Measurements from ENCODE around the gene APOOL.

APOOL gene

DNA sequence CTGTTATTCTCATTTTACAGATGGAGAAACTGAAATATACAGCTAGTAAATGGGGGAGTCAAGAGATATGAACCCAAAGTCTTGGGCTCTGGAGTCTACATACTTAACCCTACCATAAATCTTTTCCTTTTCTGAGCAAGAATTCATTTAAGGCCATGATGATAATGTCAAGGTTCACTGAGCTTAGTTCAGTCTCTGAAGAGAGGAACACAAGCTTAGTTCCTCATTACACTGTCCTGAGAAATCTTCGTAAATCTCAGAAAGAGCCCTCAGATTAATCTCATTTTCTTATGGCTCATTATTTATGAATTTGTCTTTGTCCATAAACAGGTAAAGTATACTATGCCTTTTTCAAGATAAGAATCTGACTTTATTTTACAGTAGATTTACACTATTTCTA is 135.7 kb downstream of the APOOL start:
- H3K36me3 ChIP-seq (ENCODE audit: control insufficient read depth in 2 of 2, insufficient read depth in 1 of 2, low read length in 2 of 2), result no peaks in the 10 kb centered on the region
- no peak overlapping the region for H3K4me3 ChIP-seq (ENCODE audit: low read depth, low read length)
- H3K9me3 ChIP-seq (ENCODE audit: control insufficient read depth, insufficient read depth, low read depth, low read length), result peaks cover 4% of the 10 kb centered on the region; the same call in 1 of the 2 replicates
- POLR2A ChIA-PET, result no interaction called here
- CTCF ChIA-PET, result interaction anchor here (4.1 kb wide), 1 partner anchor 29 kb away, joined by 13 read pairs; no protein-coding TSS in a partner anchor
- H3K27ac ChIP-seq (ENCODE audit: extremely low read depth, low read depth, low read length), result no peak overlapping the region
- no peak for TF ChIP-seq ZNF140 (tag by site-specific recombination; IDR thresholded peaks at IDR 0.05)
- TF ChIP-seq, protein P1, sequence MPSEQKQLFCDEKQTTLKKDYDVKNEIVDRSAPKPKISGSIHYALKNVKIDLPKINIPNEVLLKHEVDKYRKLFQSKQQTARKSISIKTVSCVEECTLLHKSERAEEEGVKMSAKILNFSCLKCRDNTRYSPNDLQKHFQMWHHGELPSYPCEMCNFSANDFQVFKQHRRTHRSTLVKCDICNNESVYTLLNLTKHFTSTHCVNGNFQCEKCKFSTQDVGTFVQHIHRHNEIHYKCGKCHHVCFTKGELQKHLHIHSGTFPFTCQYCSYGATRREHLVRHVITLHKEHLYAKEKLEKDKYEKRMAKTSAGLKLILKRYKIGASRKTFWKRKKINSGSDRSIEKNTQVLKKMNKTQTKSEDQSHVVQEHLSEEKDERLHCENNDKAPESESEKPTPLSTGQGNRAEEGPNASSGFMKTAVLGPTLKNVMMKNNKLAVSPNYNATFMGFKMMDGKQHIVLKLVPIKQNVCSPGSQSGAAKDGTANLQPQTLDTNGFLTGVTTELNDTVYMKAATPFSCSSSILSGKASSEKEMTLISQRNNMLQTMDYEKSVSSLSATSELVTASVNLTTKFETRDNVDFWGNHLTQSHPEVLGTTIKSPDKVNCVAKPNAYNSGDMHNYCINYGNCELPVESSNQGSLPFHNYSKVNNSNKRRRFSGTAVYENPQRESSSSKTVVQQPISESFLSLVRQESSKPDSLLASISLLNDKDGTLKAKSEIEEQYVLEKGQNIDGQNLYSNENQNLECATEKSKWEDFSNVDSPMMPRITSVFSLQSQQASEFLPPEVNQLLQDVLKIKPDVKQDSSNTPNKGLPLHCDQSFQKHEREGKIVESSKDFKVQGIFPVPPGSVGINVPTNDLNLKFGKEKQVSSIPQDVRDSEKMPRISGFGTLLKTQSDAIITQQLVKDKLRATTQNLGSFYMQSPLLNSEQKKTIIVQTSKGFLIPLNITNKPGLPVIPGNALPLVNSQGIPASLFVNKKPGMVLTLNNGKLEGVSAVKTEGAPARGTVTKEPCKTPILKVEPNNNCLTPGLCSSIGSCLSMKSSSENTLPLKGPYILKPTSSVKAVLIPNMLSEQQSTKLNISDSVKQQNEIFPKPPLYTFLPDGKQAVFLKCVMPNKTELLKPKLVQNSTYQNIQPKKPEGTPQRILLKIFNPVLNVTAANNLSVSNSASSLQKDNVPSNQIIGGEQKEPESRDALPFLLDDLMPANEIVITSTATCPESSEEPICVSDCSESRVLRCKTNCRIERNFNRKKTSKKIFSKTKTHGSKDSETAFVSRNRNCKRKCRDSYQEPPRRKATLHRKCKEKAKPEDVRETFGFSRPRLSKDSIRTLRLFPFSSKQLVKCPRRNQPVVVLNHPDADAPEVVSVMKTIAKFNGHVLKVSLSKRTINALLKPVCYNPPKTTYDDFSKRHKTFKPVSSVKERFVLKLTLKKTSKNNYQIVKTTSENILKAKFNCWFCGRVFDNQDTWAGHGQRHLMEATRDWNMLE (tag by site-specific recombination; conservative IDR thresholded peaks at IDR 0.05; ENCODE audit: low read depth), result no peak
- no peak for TF ChIP-seq ZNF776 (tag by site-specific recombination; IDR thresholded peaks at IDR 0.05; ENCODE audit: borderline replicate concordance)
- TF ChIP-seq ZNF670 (tag by site-specific recombination; IDR thresholded peaks at IDR 0.05; ENCODE audit: low read depth), result no peak
- TF ChIP-seq BCL11B (tag by site-specific recombination; IDR thresholded peaks at IDR 0.05; ENCODE audit: low read depth), result no peak
- TF ChIP-seq, protein P2, sequence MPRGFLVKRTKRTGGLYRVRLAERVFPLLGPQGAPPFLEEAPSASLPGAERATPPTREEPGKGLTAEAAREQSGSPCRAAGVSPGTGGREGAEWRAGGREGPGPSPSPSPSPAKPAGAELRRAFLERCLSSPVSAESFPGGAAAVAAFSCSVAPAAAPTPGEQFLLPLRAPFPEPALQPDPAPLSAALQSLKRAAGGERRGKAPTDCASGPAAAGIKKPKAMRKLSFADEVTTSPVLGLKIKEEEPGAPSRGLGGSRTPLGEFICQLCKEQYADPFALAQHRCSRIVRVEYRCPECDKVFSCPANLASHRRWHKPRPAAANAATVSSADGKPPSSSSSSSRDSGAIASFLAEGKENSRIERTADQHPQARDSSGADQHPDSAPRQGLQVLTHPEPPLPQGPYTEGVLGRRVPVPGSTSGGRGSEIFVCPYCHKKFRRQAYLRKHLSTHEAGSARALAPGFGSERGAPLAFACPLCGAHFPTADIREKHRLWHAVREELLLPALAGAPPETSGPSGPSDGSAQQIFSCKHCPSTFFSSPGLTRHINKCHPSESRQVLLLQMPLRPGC (tag by site-specific recombination; IDR thresholded peaks at IDR 0.05), result no peak
- no peak for TF ChIP-seq ZNF19 (tag by site-specific recombination; IDR thresholded peaks at IDR 0.05; ENCODE audit: low read depth)
- TF ChIP-seq ZNF623 (tag by site-specific recombination; IDR thresholded peaks at IDR 0.05), result no peak
- TF ChIP-seq ZBTB20 (tag by site-specific recombination; IDR thresholded peaks at IDR 0.05), result no peak
- TF ChIP-seq SALL2 (tag by site-specific recombination; IDR thresholded peaks at IDR 0.05; ENCODE audit: borderline replicate concordance), result no peak
- TF ChIP-seq, protein P3, sequence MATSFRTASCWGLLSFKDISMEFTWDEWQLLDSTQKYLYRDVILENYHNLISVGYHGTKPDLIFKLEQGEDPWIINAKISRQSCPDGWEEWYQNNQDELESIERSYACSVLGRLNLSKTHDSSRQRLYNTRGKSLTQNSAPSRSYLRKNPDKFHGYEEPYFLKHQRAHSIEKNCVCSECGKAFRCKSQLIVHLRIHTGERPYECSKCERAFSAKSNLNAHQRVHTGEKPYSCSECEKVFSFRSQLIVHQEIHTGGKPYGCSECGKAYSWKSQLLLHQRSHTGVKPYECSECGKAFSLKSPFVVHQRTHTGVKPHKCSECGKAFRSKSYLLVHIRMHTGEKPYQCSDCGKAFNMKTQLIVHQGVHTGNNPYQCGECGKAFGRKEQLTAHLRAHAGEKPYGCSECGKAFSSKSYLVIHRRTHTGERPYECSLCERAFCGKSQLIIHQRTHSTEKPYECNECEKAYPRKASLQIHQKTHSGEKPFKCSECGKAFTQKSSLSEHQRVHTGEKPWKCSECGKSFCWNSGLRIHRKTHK (tag by site-specific recombination; IDR thresholded peaks at IDR 0.05), result no peak
- TF ChIP-seq KLF10 (tag by site-specific recombination; IDR thresholded peaks at IDR 0.05), result no peak
- TF ChIP-seq OVOL3 (tag by site-specific recombination; IDR thresholded peaks at IDR 0.05), result no peak
- TF ChIP-seq YY1 (tag by site-specific recombination; IDR thresholded peaks at IDR 0.05), result no peak
- no peak for TF ChIP-seq ZIC2 (tag by site-specific recombination; IDR thresholded peaks at IDR 0.05)
- TF ChIP-seq ZNF837 (tag by site-specific recombination; IDR thresholded peaks at IDR 0.05), result no peak
- H3K4me1 ChIP-seq (ENCODE audit: control insufficient read depth, insufficient read depth, low read length), result no peaks in the 10 kb centered on the region

DNA sequence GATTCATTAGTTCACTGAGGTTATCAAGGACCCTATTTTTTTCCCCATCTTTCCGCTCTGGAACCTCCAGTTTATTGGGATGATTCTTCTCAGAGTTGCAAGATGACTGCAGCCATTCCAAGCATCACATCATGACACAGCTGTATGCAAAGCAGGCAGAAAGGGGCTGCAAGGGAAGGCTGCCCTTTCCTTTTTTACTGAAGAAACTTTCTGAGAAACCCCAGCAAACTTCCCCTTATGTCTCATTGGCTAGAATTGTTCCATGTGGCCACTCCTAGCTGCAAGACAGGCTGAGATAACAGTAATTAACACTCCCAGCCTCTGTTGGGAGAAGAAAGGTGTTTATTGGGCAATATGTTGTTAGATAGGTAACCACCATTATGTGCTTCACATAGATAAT is 137.3 kb downstream of the APOOL start:
- H3K4me1 ChIP-seq (ENCODE audit: control insufficient read depth, insufficient read depth, low read length), result no peaks in the 10 kb centered on the region
- POLR2A ChIA-PET, result no interaction called here
- no peak overlapping the region for H3K27ac ChIP-seq (ENCODE audit: extremely low read depth, low read depth, low read length)
- CTCF ChIA-PET, result interaction anchor here (0.6 to 4.1 kb wide), 2 partner anchors 21 to 30 kb away, joined by 3 to 13 read pairs; no protein-coding TSS in a partner anchor
- 0 out of 2 replicates have a peak, but pooled peaks cover 4% of the 10 kb centered on the region for H3K9me3 ChIP-seq (ENCODE audit: control insufficient read depth, insufficient read depth, low read depth, low read length)
- H3K4me3 ChIP-seq (ENCODE audit: low read depth, low read length), result no peak overlapping the region
- H3K36me3 ChIP-seq (ENCODE audit: control insufficient read depth in 2 of 2, insufficient read depth in 1 of 2, low read length in 2 of 2), result no peaks in the 10 kb centered on the region
- TF ChIP-seq ZNF48 (tag by site-specific recombination; IDR thresholded peaks at IDR 0.05), result no peak
- no peak for TF ChIP-seq ZSCAN30 (tag by site-specific recombination; IDR thresholded peaks at IDR 0.05)
- TF ChIP-seq, protein P4, sequence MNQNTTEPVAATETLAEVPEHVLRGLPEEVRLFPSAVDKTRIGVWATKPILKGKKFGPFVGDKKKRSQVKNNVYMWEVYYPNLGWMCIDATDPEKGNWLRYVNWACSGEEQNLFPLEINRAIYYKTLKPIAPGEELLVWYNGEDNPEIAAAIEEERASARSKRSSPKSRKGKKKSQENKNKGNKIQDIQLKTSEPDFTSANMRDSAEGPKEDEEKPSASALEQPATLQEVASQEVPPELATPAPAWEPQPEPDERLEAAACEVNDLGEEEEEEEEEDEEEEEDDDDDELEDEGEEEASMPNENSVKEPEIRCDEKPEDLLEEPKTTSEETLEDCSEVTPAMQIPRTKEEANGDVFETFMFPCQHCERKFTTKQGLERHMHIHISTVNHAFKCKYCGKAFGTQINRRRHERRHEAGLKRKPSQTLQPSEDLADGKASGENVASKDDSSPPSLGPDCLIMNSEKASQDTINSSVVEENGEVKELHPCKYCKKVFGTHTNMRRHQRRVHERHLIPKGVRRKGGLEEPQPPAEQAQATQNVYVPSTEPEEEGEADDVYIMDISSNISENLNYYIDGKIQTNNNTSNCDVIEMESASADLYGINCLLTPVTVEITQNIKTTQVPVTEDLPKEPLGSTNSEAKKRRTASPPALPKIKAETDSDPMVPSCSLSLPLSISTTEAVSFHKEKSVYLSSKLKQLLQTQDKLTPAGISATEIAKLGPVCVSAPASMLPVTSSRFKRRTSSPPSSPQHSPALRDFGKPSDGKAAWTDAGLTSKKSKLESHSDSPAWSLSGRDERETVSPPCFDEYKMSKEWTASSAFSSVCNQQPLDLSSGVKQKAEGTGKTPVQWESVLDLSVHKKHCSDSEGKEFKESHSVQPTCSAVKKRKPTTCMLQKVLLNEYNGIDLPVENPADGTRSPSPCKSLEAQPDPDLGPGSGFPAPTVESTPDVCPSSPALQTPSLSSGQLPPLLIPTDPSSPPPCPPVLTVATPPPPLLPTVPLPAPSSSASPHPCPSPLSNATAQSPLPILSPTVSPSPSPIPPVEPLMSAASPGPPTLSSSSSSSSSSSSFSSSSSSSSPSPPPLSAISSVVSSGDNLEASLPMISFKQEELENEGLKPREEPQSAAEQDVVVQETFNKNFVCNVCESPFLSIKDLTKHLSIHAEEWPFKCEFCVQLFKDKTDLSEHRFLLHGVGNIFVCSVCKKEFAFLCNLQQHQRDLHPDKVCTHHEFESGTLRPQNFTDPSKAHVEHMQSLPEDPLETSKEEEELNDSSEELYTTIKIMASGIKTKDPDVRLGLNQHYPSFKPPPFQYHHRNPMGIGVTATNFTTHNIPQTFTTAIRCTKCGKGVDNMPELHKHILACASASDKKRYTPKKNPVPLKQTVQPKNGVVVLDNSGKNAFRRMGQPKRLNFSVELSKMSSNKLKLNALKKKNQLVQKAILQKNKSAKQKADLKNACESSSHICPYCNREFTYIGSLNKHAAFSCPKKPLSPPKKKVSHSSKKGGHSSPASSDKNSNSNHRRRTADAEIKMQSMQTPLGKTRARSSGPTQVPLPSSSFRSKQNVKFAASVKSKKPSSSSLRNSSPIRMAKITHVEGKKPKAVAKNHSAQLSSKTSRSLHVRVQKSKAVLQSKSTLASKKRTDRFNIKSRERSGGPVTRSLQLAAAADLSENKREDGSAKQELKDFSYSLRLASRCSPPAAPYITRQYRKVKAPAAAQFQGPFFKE (tag by site-specific recombination; IDR thresholded peaks at IDR 0.05; ENCODE audit: borderline replicate concordance), result no peak
- TF ChIP-seq ZBTB7A (tag by site-specific recombination; IDR thresholded peaks at IDR 0.05; ENCODE audit: low read depth), result no peak
- no peak for TF ChIP-seq ZNF600 (tag by site-specific recombination; IDR thresholded peaks at IDR 0.05)
- TF ChIP-seq ZNF610 (tag by site-specific recombination; IDR thresholded peaks at IDR 0.05; ENCODE audit: borderline replicate concordance), result no peak

All from HEK293 (cell line).